Neural progenitor cell (in vitro differentiated cells): ENCODE data around the gene RPS6KA5. TPM values are rescaled to one million over a fixed set of nuclear protein-coding genes. Genes with fewer than 3 reads are reported as not detected.

Experiments used
- DNase-seq: peaks from one replicate; pipeline ENCODE4 v3.0.0-alpha.2; 2016; ENCODE audit warnings: low spot score
- H2AFZ ChIP-seq: fragments of 200-600 bp; sonication (generic); replicated peaks from 2 replicates; pipeline ENCODE4 v1.6.1; 2016; ENCODE audit warnings: antibody characterized with exemption
- H3F3A ChIP-seq: fragments of 200-600 bp; sonication (generic); 2 replicates; pipeline ENCODE4 v1.6.1; 2016; ENCODE audit warnings: antibody characterized with exemption, low read depth
- H3K27ac ChIP-seq: fragments of 200-600 bp; sonication (generic); 2 replicates; pipeline ENCODE4 v1.5.1; 2016; ENCODE audit warnings: mild to moderate bottlenecking
- H3K27me3 ChIP-seq: fragments of 200-600 bp; sonication (generic); 2 replicates; pipeline ENCODE4 v1.6.1; 2016; ENCODE audit warnings: mild to moderate bottlenecking, moderate library complexity
- H3K36me3 ChIP-seq: fragments of 200-600 bp; sonication (generic); 2 replicates; pipeline ENCODE4 v1.5.1; 2016
- H3K4me1 ChIP-seq: fragments of 200-600 bp; sonication (generic); 2 replicates; pipeline ENCODE4 v1.6.1; 2016; ENCODE audit warnings: mixed run types
- H3K4me2 ChIP-seq: fragments of 200-600 bp; sonication (generic); 2 replicates; pipeline ENCODE4 v1.6.1; 2016
- H3K4me3 ChIP-seq: fragments of 200-600 bp; sonication (generic); 2 replicates; pipeline ENCODE4 v1.5.1; 2016
- H3K79me2 ChIP-seq: fragments of 200-600 bp; sonication (generic); 2 replicates; pipeline ENCODE4 v1.6.1; 2016; ENCODE audit warnings: low read depth
- H3K9ac ChIP-seq: fragments of 200-600 bp; sonication (generic); 2 replicates; pipeline ENCODE4 v1.6.1; 2016
- H3K9me3 ChIP-seq: fragments of 200-600 bp; sonication (generic); 2 replicates; pipeline ENCODE4 v1.5.1; 2016; ENCODE audit warnings: low read depth
- H4K20me1 ChIP-seq: fragments of 200-600 bp; sonication (generic); 2 replicates; pipeline ENCODE4 v1.6.1; 2016; ENCODE audit warnings: low read depth
- H3K27ac Mint-ChIP-seq: 3 replicates; pipeline ENCODE4 v1.8.0; 2021; ENCODE audit warnings: mixed read lengths
- H3K27me3 Mint-ChIP-seq: 2 replicates; pipeline ENCODE4 v1.8.0; 2022; ENCODE audit warnings: low read depth, mild to moderate bottlenecking, inconsistent platforms, moderate library complexity, mixed read lengths; ENCODE audit not compliant: insufficient read depth
- H3K36me3 Mint-ChIP-seq: 3 replicates; pipeline ENCODE4 v1.8.0; 2021; ENCODE audit warnings: mixed read lengths
- H3K4me1 Mint-ChIP-seq: 3 replicates; pipeline ENCODE4 v1.8.0; 2021; ENCODE audit warnings: mixed read lengths
- H3K4me3 Mint-ChIP-seq: 3 replicates; pipeline ENCODE4 v1.8.0; 2021; ENCODE audit warnings: mild to moderate bottlenecking, moderate library complexity, mixed read lengths
- H3K9me3 Mint-ChIP-seq: 3 replicates; pipeline ENCODE4 v1.8.0; 2020; ENCODE audit warnings: mixed read lengths
- EZH2 ChIP-seq: fragments of 200-600 bp; sonication (generic); IDR thresholded peaks from 2 replicates; pipeline ENCODE4 v1.6.1; 2017; ENCODE audit warnings: antibody characterized with exemption, mild to moderate bottlenecking, moderate library complexity
- EZH2phosphoT487 ChIP-seq: fragments of 200-600 bp; sonication (generic); IDR thresholded peaks from 2 replicates; pipeline ENCODE4 v1.6.1; 2017; ENCODE audit warnings: antibody characterized with exemption
- total RNA-seq: library from RNA; depleted of rRNA; stranded (reverse); fragments of >200 nt; gene quantifications from 2 replicates; pipeline ENCODE4 v1.2.3, GENCODE V29; 2015; ENCODE audit warnings: low replicate concordance
- TF ChIP-seq, protein P1 (sequence below): fragments of 200-600 bp; sonication (generic); IDR thresholded peaks from 2 replicates; pipeline ENCODE4 v1.5.1; 2017; ENCODE audit warnings: antibody characterized with exemption, mild to moderate bottlenecking

Gene RPS6KA5
- total RNA-seq, 1 donor from 2014 or later = 8.3 TPM

DNA sequence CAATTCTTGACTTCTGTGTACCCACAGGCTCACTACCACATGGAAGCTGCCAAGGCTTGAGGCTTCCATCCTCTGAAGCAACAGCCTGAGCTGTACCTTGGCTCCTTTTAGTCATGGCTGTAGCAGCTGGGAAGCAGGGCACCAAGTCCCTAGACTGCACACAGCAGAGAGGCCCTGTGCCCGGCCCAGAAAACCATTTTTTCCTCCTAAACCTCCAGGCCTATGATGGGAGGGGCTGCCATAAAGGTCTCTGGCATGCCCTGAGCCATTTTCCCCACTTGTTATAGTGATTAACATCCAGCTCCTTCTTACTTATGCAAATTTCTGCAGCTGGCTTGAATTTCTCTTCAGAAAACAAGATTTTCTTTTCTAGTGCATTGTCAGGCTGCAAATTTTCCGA lies 121.8 kb downstream of the RPS6KA5 start:
- Mint-ChIP-seq H3K4me3 (no peak overlapping the region), H3K27ac (no peak overlapping the region), H3K27me3 (peaks cover 3% of the 10 kb centered on the region), H3K36me3 (peaks cover 18% of the 10 kb centered on the region), H3K9me3 (peaks cover 27% of the 10 kb centered on the region), H3K4me1 (no peaks in the 10 kb centered on the region)
- Histone ChIP-seq H2AFZ (no peak overlapping the region), H3K27ac (no peak overlapping the region), H3K4me1 (no peaks in the 10 kb centered on the region), H3K9ac (no peak overlapping the region), H3K4me2 (no peak overlapping the region), H3F3A (no peaks in the 10 kb centered on the region), H3K27me3 (no peaks in the 10 kb centered on the region), H3K9me3 (peaks cover 11% of the 10 kb centered on the region), H3K36me3 (no peaks in the 10 kb centered on the region), H3K79me2 (no peaks in the 10 kb centered on the region), H3K4me3 (no peak overlapping the region), H4K20me1 (no peaks in the 10 kb centered on the region)
- no peak for DNase-seq
- TF ChIP-seq, protein P1, sequence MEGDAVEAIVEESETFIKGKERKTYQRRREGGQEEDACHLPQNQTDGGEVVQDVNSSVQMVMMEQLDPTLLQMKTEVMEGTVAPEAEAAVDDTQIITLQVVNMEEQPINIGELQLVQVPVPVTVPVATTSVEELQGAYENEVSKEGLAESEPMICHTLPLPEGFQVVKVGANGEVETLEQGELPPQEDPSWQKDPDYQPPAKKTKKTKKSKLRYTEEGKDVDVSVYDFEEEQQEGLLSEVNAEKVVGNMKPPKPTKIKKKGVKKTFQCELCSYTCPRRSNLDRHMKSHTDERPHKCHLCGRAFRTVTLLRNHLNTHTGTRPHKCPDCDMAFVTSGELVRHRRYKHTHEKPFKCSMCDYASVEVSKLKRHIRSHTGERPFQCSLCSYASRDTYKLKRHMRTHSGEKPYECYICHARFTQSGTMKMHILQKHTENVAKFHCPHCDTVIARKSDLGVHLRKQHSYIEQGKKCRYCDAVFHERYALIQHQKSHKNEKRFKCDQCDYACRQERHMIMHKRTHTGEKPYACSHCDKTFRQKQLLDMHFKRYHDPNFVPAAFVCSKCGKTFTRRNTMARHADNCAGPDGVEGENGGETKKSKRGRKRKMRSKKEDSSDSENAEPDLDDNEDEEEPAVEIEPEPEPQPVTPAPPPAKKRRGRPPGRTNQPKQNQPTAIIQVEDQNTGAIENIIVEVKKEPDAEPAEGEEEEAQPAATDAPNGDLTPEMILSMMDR = no peak
- TF ChIP-seq EZH2phosphoT487 = no peak
- TF ChIP-seq EZH2 = no peak

DNA sequence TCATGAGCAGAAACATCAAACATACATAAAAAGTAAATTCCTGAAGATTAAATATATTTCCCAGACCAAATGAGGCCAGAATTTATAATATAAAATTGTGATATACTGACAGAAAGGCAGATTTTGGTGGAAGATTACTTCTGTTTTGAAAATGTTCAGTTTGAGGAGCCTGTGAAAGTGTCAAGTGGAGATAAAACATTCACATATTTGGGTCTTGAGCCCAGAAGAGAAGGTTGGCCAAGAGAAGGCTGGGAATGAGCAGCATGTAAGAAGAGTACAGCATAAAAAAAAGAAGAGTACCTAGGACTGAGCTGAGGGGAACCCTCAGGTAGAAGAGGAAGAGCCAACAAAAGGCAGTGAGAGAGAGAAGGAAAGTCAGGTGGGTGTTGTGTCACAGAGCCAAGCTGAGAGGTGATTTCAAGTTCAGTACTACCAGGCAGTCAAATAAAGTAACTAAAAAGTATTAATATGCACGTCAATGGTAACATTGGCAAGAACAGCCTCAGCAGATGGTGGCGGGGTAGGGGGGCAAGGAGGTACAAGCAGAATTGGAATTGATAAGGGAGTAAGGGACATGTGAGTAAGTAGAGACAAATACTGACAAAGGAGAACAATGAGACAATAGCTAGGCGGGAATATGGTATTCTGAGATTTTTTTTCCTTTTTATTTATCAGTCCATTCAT lies 123.5 kb downstream of the RPS6KA5 start:
- Histone ChIP-seq H3K4me1 (no peaks in the 10 kb centered on the region), H2AFZ (no peak overlapping the region), H3K9me3 (peaks cover 11% of the 10 kb centered on the region), H3K27me3 (no peaks in the 10 kb centered on the region), H4K20me1 (no peaks in the 10 kb centered on the region), H3K36me3 (no peaks in the 10 kb centered on the region), H3K27ac (no peak overlapping the region), H3K9ac (no peak overlapping the region), H3K79me2 (no peaks in the 10 kb centered on the region), H3F3A (no peaks in the 10 kb centered on the region), H3K4me3 (no peak overlapping the region), H3K4me2 (no peak overlapping the region)
- no peaks in the 10 kb centered on the region for H3K27me3 Mint-ChIP-seq
- TF ChIP-seq EZH2 (no peak), EZH2phosphoT487 (no peak)
- TF ChIP-seq, protein P1 = no peak
- peaks cover 18% of the 10 kb centered on the region for H3K36me3 Mint-ChIP-seq
- H3K4me3 Mint-ChIP-seq = no peak overlapping the region
- H3K4me1 Mint-ChIP-seq = no peaks in the 10 kb centered on the region
- H3K9me3 Mint-ChIP-seq = peaks cover 27% of the 10 kb centered on the region
- DNase-seq = no peak
- H3K27ac Mint-ChIP-seq = no peak overlapping the region

DNA sequence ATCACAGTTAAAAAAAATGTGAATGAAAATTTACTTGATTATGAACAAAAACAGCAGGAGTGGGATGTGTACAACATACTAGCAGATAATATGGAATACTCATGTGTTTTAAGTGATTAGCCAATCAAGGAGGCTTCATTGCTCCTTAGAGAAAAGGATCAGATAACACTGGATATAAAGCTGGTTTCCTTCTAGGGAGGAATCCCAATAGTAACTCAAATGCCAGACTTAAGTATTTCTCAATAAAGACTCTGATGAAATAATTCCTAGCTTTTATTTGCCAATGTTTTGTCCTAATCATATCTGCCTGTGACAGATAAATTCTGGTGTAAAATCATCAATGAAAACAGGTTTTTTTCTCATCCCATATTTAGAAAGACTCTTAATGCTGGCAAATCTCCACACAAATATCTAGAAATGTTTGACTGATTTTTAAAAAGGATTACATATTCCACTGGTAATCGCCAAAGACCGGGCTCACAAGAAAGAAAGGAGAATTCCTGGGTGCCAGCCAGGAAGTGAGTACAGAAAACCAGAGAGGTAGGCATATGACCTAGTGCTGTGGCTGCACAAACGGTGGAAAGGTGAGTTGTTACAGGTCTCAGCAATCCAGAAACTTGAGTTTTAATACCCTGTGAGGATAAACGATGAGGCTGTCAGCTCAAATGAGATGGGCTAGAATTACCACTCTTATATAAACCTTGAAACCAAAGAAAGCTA lies 135.7 kb downstream of the RPS6KA5 start:
- H3F3A ChIP-seq = no peaks in the 10 kb centered on the region
- peaks cover 3% of the 10 kb centered on the region for H3K27me3 Mint-ChIP-seq
- no peaks in the 10 kb centered on the region for H3K36me3 Mint-ChIP-seq
- no peaks in the 10 kb centered on the region for H3K79me2 ChIP-seq
- no peak overlapping the region for H3K4me3 ChIP-seq
- TF ChIP-seq EZH2 (no peak), EZH2phosphoT487 (no peak)
- TF ChIP-seq, protein P1 = no peak
- no peak for DNase-seq
- H3K27ac ChIP-seq = no peak overlapping the region
- no peak overlapping the region for H3K4me3 Mint-ChIP-seq
- no peaks in the 10 kb centered on the region for H3K4me1 ChIP-seq
- H3K9me3 Mint-ChIP-seq = no peaks in the 10 kb centered on the region
- no peak overlapping the region for H3K27ac Mint-ChIP-seq
- H4K20me1 ChIP-seq = no peaks in the 10 kb centered on the region
- H3K9ac ChIP-seq = no peak overlapping the region
- no peaks in the 10 kb centered on the region for H3K4me1 Mint-ChIP-seq
- no peak overlapping the region for H3K4me2 ChIP-seq
- H3K36me3 ChIP-seq = no peaks in the 10 kb centered on the region
- no peaks in the 10 kb centered on the region for H3K9me3 ChIP-seq
- H2AFZ ChIP-seq = no peak overlapping the region
- no peaks in the 10 kb centered on the region for H3K27me3 ChIP-seq
